ENCODE data around the gene DTNBP1.

DNA sequence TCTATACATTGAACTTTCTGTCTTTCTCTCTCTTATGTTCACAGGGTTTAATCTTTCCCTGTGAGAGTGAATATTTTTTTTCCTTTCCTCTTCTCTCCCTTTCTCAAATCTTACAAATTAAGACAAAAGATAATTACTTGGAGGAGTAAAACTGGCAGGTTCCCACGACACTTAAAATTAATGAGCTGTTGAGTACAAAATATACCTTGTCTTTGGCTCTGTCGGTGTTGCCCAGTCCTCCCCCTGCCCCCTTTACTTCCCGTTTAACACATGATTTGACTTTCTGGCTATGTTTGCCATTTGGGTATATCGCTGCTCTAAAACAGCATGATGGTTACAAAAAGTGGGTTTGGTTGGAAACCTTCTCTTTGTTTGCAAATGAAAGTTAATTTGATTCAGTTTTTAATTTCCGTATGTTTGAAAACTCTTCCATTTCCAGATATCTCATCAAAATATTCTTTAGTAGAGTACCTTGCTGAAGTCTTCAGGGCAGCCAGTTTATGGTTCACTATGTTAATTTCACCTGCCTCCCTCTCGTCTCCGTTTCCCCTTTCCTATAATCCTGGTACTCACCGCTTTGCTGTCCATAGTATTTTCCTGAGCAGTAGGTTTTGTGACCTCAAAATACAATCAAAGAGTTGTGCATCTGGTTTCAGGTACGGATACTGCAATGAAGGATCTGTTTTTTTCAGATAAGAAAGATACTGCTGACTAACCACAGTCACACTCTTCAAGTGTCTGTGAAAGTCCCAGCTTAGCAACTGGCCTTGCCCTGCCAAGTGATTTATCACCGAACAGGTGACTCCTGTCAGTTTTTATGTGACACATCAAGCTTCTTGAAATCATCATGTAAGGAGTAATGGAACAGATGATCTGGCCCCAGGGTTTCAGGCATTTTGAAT, 181.2 kb downstream of the DTNBP1 start:
- no peak for TF ChIP-seq CTCF (IDR thresholded peaks at IDR 0.05)
- TF ChIP-seq POLR2A (IDR thresholded peaks at IDR 0.05) = no peak
